AG08396 (cell line): ENCODE measurements around the gene CTU1.

Experiments used
- DNase-seq: peaks from one replicate; pipeline ENCODE4 v3.0.0; 2012; ENCODE audit warnings: low spot score, mixed read lengths

CTU1 gene

DNA sequence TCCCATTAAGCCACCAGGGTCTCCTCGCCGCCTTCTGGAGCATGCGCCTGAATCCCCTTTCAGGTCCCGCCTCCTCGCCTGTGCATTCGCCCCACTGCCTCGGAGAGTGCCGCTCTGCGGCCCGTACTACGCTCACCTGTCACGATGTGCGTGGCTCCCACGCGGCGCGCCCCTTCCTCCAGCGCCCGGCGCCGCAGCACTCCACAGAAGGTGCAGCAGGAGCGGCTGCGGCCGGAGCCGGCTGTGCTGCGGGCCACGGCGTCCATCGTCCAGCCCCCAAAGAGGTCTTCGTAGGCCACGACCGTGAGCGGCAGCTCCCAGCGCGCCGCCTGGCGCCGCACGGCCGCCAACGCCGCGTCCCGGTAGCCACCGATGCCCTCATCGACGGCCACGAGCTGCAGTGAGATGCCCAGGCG, 4.3 kb downstream of the CTU1 start:
- DNase-seq, result no peak

DNA sequence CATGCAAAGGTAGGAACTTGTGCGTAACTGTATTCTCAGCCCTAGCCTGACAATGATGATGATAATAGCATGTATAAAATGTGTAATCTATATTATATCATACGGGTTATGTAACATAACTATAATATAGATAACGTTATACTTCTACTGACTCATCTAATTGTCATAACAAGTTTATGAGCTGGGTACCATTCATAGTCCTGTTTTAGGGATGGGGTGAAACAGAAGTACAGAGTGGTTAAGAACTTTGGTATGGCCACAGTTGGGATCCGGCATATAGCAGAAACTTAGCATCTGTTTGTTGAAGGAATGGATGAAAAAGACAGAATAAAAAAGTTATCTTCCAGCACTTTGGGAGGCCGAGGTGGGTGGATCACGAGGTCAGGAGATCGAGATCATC, 5.2 kb downstream of the CTU1 start:
- DNase-seq, result no peak

DNA sequence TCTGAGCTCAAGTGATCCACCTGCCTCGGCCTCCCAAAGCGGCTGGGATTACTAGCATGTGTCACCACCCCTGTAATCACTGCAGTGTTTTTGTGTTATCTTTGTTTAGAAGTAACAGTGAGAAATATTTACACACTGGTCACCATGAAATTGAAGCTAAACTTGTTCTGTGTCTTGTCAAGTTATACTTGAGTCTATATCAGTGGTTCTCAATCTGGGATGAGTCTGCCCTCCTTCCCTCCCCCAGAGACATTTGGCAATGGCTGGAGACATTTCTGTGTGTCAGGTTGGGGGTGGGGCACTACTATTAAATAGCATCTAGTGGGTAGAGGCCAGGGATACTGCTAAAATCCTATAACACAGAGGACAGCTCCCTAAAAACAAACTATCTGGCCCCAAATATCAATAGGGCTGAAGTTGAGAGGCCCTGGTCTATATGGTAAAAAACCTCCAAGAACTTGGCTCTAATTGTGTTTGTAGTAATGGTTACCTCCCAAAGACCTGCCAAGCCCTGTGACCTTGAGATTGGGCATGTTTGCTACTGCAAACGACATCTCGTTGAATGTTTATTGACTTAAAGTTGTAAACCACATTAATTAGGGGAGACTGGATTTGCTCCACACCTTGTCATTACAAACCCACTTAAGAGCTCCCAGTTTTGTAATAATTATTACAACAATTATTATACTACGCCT, 6.9 kb downstream of the CTU1 start:
- no peak for DNase-seq

DNA sequence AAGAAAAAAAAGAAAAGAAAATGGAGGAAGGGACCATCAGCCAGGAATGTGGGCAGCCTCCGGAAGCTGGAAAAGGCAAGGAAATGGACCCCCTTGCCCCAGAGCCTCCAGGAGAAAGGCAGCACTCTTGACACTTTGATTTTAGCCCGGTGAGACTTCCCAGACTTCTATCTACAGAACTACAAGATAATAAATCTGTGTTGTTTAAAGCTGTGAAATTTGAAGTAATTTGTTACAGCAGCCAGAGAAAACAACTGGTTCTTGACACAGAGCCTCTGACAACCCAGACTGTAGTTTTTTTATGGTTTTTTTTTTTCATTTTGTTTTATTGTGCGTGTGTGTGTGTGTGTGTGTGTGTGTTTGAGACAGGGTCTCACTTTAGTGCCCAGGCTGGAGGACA, 7.6 kb downstream of the CTU1 start:
- DNase-seq, result no peak

DNA sequence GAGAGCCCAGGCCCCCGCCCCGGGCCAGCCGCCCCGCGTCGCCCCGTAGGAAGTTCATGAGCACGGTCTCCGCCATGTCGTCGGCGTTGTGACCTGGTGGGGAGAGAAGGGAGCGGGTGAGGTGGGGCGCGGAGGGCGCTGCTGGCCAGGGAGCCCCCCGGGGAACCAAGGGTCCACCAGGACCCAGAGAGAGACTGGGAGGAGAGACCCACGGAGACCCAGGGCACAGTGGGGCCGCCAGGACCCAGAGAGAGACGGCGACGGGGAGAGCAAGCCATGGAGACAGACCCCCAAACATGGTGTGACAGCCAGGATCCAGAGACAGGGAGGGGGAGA, 9.2 kb downstream of the CTU1 start:
- no peak for DNase-seq

DNA sequence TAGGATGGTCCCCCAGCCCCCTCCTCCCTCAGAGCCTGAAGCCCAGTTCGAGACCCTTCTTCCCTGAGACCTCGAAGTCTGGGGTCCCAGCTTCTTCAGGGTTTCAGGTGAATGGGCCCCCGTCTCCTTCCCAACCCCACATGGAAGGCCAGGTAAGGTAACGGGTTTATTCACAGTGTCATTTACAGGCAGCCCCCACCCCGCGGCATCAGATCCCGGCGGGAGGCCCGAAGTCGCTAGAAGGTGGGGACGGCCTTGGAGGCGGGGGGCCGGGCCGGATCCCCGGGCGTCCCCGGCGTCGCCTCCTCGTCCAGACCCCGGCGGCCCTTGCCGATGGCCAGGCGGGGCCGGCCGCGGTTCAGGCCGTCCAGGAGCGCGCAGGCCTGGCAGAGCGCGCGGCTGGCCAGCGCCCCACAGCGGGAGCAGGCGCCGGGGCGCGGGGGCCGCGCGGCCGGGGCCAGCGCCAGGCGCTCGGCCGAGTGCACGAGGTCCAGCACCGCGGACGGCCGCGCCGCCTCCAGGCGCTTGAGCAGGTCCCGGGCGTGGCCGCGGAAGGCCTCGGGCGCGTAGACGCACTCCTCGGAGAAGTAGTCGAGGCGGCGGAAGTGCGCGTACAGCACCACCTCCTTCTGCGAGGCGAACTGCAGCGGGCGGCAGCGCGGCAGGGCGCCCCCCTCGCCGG, 9.7 kb downstream of the CTU1 start:
- no peak for DNase-seq

DNA sequence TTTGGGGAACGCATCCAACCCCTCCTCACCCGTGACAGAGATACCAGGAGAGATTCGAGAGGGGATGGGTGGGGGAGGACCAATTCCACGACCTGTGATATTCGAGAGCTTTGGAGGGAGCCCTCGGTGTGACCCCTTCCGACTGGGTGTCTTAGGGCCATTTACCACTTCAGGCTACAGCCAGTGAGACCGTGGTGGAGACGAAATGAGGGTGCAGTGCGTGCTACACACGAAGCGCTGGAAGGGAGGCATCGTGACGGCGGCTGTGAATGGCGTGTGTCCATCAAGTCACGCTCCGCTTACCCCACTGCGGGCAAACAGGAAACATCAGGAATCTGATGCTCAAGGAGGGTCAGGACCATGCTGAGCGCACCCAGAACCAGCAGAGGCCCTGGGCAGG, 10.4 kb downstream of the CTU1 start:
- DNase-seq, result no peak

DNA sequence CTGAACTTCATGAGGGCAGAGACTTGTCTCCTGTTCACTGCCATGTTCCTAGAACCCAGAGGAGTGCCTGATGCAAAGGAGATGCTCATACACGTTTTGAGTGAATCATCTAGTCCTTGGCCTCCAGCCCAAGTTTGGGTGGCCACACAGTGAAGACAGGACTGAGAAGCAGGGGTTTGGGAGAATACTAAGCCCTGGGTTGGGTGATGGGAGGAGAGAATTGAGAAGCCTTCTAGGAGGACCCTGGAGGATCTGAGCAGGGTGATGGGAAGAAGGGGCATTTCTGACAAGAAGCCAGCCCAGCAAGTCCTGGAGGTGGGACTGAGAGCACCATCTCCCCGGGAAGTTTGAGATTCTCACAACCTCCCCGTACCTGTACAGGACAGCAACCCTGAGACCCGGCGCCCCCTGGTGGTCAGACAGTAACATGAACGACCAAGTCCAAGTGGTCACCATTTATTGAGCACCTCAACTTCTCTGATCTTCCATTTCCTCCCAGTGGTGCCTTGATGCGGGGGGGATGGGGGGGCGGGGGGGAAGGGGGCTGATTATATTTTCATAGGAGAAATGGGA, 11.0 kb downstream of the CTU1 start:
- DNase-seq, result peak; percentile 76

DNA sequence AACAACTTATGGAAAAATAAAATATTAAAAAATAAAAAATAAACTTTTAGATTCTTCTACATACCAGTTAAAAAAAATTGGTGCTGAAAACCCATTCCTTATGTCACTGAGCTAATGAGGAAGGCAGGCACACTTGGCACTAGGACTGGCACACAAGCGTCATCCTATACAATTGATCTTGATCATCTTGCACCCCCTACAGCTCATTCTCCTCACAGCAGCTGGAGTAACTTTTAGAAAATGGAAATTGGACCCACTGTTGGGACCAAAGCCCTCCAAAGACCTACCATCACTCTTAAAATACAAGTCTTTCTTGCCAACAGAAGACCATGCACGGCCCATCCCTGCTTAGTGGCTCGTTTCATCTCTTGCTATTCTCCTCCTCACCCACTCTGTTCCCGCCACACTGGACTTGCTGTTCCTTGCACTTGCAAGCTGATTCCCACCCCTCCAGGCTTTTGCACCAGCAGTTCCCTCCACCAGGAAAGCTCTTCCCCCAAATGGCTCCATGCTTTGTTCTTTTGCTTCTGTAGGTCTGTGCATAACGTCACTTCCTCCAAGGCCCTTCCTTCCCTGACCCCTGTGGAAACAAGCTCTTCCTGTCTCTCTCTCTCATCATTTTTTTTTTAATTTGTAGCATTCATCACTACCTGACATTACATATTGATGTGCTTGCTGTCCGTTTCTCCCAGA, 11.6 kb downstream of the CTU1 start:
- DNase-seq, result no peak

DNA sequence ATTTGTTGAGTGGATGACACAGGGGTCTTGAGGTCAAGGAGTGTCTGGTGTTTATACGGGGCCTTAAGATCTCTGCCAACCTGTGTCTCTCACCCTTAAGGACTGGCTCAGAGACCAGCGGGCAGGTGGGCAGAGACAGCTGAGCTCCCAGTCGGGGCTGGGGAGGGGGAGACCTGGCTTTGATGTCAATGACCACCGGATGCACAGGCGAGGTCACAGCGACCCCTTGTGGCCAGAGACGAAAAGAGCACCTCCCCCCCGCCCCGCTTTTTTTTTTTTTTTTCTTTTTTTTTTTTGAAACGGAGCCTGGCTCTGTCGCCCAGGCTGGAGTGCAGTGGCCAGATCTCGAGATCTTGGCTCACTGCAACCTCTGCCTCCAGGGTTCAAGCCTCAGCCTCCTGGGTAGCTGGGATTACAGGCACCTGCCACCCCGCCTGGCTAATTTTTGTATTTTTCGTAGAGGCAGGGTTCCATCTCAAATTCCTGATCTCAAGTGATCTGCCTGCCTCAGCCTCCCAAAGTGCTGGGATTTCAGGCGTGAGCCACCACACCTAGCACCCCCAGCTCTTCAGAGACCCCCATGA, 13.4 kb downstream of the CTU1 start:
- DNase-seq, result peak; percentile 63

DNA sequence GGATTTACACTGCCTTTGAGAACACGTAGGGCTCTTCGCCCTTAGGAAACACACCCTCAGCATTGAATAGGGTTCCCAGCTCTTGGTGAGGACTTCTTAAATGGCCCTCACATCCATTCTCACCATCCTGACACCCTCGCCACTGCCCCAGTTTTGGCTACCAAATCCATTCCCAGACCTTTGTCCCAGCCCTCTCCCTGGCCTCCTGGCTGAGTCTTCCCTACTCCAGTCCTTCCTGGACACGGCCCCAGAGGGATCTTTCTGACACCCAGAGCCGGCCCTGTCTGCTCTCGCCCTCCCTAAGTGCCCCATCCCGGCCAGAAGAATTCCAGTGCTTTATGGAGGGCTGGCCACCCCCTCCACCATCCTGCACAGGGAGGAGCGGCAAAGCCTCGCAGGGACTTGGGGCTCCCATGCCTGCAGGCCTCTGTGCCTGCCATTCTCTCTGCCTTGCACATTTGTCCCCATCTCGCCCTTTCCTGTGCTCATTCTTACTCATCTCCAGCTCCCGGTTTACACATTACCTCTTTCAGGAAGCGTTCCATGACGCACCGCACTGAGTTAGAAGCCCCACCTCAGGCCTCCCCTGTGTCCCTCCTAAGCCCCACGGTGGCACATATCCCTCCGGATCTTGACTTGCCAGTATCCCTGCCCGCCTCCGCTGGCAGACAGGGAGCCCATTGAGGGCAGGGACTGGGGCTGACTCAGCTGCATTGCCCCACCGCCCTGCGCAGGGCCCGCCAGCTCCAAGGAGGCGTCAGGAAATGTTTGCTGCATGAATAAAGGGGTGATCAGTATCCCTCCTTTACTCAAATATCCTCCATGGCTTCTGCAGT, 14.5 kb downstream of the CTU1 start:
- DNase-seq, result no peak

DNA sequence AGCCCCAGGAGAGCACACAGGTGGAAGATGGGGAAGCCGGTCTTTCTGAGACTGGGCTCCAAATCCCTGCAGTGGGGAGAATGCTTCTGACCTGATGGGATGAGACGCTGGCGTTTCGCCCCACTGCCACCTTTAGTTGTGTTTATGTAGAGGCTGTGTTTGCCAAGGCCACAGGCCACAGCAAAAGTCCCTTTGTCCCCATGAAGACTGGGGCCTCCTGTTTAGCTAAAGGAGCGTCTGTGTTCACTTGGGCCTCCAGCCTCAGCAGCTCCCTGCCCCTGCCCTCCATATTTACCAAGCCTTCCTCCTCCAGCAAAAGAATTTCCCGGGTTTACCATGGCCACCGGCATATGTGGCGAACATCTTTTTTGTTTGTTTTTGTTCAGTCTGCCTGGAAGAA, 15.1 kb downstream of the CTU1 start:
- DNase-seq, result no peak

DNA sequence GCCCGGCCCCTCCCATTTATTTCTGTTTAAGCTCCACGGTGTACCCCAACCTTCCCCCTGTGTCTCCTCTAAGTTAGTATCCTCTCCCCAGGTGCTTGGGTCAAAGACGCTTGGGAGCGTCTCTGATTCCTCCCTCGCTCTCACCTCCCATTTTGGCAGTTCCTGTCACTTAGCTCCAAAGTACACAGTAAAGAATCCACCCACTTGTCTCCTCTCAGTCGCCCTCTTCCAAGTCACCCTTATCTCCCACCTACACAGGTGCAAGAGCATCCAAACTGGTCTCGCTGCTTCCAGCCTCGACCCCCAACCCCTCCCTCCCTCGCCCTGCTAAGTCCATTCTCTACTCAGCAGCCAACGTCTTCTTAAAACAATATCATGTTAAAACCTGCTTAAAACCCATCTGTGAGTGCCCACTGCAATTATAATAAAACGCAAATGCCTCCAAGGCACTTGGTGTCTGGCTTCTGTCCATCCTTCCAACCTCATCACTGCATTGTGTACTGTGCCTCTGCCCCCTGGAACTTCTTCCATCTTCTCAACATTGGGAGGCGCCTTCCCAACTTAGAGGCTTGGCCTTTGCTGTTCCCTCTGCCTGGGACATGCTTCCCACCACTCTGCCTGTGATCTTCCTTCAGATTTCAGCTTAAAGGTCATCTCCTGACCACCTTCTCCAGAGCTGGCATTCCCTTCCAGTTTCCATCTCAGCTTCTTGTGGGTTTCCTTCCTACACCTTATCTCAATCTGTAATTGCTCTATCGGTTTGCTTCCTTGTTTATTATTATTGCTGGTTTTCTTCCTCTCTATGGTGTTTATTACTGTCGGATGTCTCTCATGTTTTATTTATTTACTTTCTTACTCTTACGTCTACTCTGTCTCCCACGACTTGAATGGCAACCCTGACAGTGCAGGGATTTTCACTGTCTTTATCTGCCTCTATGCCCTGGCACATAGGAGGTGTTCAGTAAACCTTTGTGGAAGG, 16.0 kb downstream of the CTU1 start:
- DNase-seq, result no peak

DNA sequence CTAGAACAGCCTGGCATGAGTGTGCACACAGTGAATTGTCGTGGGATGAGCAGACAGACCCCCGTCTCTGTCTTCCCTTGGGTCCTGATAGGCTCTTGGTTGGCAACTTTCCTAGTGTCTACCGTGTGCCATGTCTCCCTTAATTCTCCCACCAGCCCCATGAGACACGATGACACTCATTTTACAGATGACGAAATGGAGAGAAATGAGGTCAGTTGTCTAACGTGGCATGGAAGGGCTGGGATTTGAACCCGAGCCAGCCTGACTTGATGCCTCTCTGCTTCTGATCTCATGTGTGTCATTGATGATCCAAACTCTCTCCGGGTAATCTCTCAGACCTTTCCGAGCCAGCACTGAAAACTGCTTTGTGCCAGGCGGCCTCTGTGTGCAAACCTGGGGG, 17.1 kb downstream of the CTU1 start:
- DNase-seq, result no peak

DNA sequence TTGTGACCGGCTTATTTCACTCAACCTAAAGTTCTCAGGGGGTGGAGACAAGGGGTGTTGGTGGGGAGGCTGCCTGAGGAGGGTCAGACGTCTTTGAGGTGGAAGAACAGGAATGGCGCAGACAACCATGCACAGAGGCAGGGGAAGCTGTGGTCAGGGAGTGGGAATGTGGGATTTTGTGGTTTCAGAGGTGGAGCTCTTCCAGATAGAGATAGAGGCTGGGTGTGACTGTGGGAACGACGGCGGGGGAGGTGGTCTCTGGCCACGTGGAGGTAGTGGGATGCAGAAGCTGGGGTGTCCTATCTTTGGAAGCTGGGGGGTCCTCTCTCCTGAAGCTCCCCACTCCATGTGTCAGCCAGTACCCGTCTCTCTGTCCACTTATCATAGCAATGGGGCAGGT, 17.7 kb downstream of the CTU1 start:
- no peak for DNase-seq

DNA sequence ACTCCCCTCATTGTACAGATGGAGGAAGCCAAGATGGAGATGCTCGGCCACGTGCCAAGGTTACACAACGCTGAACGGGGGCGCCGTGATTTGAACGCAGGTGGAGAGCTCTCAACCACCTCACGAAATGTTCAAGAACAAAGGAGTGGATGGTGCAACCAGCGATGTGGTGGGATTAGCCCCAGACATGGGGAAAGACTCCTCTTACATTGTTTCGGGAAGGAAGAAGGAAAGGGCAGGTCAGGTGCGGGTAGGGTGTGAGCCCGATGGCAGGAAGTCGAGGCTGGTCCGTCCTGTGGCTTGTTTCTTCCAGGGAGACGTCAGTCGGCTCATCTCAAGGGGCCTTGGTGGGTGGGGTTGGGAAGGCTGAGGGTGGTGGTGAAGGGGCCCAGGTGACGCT, 18.4 kb downstream of the CTU1 start:
- no peak for DNase-seq

DNA sequence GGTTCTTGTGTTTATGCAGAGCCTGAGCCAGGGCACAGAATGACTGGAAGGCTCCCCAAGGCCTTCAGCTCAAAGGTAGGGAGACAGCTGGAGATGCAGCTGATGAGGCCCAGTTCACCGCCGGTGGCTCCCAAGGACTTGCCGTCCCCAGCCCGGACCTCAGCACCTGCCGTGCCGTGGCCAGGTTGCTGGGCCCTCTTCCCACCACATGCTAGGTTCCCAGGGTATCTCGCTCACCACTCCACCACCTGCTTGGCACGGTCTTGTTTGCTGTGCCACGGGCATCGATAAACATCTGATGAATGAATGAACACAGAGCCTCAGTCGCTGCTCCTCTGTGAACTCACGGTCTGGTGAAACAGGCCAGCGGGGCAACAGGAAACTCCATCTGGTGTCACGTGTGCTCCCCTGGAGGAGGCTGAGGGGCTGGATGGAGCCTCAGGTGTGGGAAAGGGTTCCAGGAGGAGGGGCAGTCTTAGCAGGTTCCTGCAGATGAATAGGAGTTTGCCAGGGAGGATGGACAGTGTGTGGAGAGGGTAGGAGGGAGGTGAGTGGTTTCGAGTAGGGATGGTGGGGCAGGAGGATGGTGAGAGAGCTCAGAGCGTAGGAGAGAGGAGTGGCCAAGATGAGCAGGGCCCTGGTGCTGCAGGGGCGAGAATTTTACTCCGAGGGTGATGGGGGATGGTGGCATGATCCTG, 21.9 kb downstream of the CTU1 start:
- DNase-seq, result no peak

DNA sequence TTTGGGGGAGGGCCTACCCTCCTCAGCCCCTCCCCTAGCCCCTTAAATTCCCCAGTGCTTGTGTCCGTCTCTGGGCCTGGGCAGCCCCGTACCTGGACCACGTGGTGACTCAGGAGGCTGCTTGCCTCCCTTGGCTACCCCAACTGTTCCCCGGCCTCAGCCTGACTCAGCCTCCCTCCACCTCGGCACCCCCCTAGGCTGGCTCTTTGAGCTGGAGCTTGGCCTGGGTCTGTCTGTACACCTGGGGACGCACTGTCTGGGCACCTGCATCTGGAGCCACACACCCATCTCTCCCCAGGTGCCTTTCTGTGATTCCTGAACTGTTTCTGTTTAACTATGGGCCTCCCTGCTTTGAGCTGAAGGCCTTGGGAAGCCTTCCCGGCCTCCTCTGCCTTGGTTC, 23.7 kb downstream of the CTU1 start:
- DNase-seq, result no peak

DNA sequence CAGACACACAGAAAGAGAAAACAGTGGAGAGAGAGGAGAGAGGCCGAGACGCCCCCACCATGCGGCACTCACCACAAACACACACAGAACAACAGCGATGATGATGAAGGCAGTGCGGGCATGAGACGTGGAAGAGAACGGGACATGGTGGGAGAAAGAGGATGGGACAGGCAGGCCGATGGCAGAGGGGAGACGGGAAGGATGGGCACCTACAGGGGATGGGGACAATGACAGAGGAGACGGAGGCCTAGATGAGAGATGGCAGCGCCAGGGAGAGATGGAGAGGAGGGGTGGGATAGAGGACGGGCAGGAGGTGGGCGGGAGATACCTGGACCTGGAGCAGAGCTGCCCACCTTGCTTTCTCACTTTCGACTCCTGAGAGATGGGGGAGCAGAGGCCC, 24.4 kb downstream of the CTU1 start:
- DNase-seq, result no peak

DNA sequence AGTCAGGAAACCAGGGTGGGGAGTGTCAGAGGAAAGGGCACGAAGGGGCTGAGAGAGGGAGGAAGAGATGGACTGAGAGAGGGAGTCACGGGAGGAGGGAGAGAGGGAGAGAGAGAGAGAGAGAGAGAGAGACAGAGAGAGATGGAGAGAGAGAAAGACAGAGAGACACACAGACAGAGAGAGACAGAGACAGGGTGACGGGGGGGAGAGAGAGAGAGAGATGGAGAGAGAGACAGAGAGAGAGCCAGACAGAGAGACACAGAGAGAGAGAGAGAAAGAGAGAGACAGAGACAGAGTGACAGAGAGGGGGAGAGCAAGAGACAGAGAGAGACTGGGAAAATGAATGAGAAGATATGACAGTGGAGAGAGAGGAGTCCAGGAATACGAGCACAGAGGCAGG, 25.0 kb downstream of the CTU1 start:
- no peak for DNase-seq
